Measurements from ENCODE around the gene ADARB2.

ADARB2 gene

GRCh38 chr10:1401071-1401965 is 336.0 kb downstream of the ADARB2 start:
- Histone ChIP-seq H3K79me2 (ENCODE audit: insufficient read depth, low read depth) (no peaks in the 10 kb centered on the region), H2AFZ (ENCODE audit: low read depth) (no peak overlapping the region), H3K9ac (no peak overlapping the region), H3K4me1 (ENCODE audit: low read depth, poor library complexity, severe bottlenecking) (no peaks in the 10 kb centered on the region), H3K27me3 (ENCODE audit: insufficient read depth, low read depth) (no peaks in the 10 kb centered on the region), H3K4me3 (IDR thresholded peaks at IDR 0.05; ENCODE audit: insufficient read depth, low read depth, low read length) (no peak overlapping the region), H3K36me3 (ENCODE audit: insufficient read depth) (no peaks in the 10 kb centered on the region), H4K20me1 (ENCODE audit: insufficient read depth) (no peaks in the 10 kb centered on the region), H3K27ac (no peak overlapping the region), H3K4me2 (no peak overlapping the region)
- TF ChIP-seq, protein P1, sequence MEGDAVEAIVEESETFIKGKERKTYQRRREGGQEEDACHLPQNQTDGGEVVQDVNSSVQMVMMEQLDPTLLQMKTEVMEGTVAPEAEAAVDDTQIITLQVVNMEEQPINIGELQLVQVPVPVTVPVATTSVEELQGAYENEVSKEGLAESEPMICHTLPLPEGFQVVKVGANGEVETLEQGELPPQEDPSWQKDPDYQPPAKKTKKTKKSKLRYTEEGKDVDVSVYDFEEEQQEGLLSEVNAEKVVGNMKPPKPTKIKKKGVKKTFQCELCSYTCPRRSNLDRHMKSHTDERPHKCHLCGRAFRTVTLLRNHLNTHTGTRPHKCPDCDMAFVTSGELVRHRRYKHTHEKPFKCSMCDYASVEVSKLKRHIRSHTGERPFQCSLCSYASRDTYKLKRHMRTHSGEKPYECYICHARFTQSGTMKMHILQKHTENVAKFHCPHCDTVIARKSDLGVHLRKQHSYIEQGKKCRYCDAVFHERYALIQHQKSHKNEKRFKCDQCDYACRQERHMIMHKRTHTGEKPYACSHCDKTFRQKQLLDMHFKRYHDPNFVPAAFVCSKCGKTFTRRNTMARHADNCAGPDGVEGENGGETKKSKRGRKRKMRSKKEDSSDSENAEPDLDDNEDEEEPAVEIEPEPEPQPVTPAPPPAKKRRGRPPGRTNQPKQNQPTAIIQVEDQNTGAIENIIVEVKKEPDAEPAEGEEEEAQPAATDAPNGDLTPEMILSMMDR (conservative IDR thresholded peaks at IDR 0.05; ENCODE audit: low read depth, low read length), result no peak

DNA sequence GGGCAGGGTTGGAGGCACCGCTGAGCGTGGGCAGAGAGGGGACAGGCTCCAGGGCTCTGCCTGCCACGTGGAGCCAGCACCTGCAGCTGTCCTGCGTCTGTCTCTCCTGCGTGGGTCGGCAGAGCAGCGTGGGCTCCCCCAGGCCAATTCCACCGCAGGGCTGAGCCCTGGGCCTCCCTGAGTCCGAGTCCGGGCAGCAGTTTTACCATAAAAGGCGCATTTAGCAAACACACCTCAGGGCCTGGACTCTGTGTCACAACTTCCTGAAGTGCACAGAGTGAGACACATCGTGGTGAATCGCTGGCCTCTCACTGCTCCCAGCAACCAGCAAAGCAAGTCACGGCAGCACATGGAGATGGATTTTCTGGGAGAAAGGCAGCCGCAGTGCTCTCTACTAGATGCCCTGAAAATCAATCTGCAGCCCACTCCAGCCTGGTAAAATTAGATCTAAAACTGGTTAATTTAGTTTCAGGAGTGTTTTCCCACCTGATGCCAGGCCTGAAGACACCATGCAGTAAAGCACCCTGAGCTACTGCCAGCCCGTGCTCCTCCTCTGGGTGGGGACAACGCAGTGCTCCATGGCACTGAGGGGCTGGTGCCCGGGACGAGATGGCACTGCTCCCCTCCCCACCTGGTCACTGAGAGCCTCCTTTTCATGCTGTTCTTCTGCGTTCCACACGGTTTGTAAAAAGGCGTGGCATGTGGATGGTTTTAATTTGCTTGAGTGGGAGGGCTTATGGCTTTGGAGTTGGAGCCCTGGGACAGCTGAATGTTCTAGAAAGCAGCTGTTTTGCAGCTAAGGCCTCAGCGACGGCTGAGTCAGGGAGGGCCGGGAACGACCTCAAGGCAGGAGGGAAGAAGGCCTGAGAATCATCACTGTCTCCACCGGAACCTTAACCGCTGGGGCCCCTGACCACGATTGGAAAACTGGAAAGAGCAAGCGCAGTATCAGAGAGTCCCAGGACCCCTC is 336.9 kb downstream of the ADARB2 start:
- Histone ChIP-seq H2AFZ (ENCODE audit: low read depth) (no peak overlapping the region), H3K4me1 (ENCODE audit: low read depth, poor library complexity, severe bottlenecking) (no peaks in the 10 kb centered on the region), H3K4me2 (no peak overlapping the region), H3K9ac (no peak overlapping the region), H3K27me3 (ENCODE audit: insufficient read depth, low read depth) (no peaks in the 10 kb centered on the region), H3K79me2 (ENCODE audit: insufficient read depth, low read depth) (no peaks in the 10 kb centered on the region), H4K20me1 (ENCODE audit: insufficient read depth) (no peaks in the 10 kb centered on the region), H3K36me3 (ENCODE audit: insufficient read depth) (no peaks in the 10 kb centered on the region), H3K4me3 (IDR thresholded peaks at IDR 0.05; ENCODE audit: insufficient read depth, low read depth, low read length) (no peak overlapping the region), H3K27ac (no peak overlapping the region)
- TF ChIP-seq, protein P1 (conservative IDR thresholded peaks at IDR 0.05; ENCODE audit: low read depth, low read length), result no peak

GRCh38 chr10:1399431-1400100 is 337.8 kb downstream of the ADARB2 start:
- H3K9ac ChIP-seq, result no peak overlapping the region
- H3K4me3 ChIP-seq (IDR thresholded peaks at IDR 0.05; ENCODE audit: insufficient read depth, low read depth, low read length), result no peak overlapping the region
- no peak overlapping the region for H3K4me2 ChIP-seq

More at GRCh38 chr10:1399431-1400100, 337.8 kb downstream of the ADARB2 start:
- H2AFZ ChIP-seq (ENCODE audit: low read depth), result no peak overlapping the region
- no peaks in the 10 kb centered on the region for H3K4me1 ChIP-seq (ENCODE audit: low read depth, poor library complexity, severe bottlenecking)
- no peaks in the 10 kb centered on the region for H3K27me3 ChIP-seq (ENCODE audit: insufficient read depth, low read depth)
- H3K79me2 ChIP-seq (ENCODE audit: insufficient read depth, low read depth), result no peaks in the 10 kb centered on the region
- no peaks in the 10 kb centered on the region for H4K20me1 ChIP-seq (ENCODE audit: insufficient read depth)
- TF ChIP-seq, protein P1 (conservative IDR thresholded peaks at IDR 0.05; ENCODE audit: low read depth, low read length), result no peak
- no peak overlapping the region for H3K27ac ChIP-seq
- no peaks in the 10 kb centered on the region for H3K36me3 ChIP-seq (ENCODE audit: insufficient read depth)
